NB4 (cell line): ENCODE data around the gene CHAD.

Experiments
- DNase-seq: peaks from one replicate; pipeline ENCODE4 v3.0.0; 2010; ENCODE audit warnings: low read depth
- H3K4me3 ChIP-seq: one replicate; pipeline ENCODE4 v1.5.1; 2011; ENCODE audit warnings: mild to moderate bottlenecking, low read depth, low read length, moderate library complexity
- CTCF ChIP-seq: IDR thresholded peaks from one replicate; pipeline ENCODE4 v1.5.1; 2012; ENCODE audit warnings: low read depth, low read length
- MAX ChIP-seq: IDR thresholded peaks from 2 replicates; pipeline ENCODE4 v1.6.1; 2011; ENCODE audit warnings: low read depth, low read length
- MYC ChIP-seq: IDR thresholded peaks from 2 replicates; pipeline ENCODE4 v1.6.1; 2011; ENCODE audit warnings: low read depth, low read length
- POLR2A ChIP-seq: IDR thresholded peaks from 2 replicates; pipeline ENCODE4 v1.6.1; 2011; ENCODE audit warnings: mild to moderate bottlenecking; ENCODE audit not compliant: insufficient read length; ENCODE audit errors: extremely low read depth

CHAD gene

GRCh38 chr17:50495918-50496317 lies 27.2 kb upstream of the CHAD start:
- TF ChIP-seq MYC = no peak
- TF ChIP-seq MAX = no peak
- TF ChIP-seq CTCF = no peak
- TF ChIP-seq POLR2A = no peak
- H3K4me3 ChIP-seq = no peak overlapping the region
- no peak for DNase-seq

GRCh38 chr17:50495217-50495823 lies 26.6 kb upstream of the CHAD start:
- TF ChIP-seq MYC (no peak), POLR2A (no peak), MAX (no peak), CTCF (no peak)
- DNase-seq = no peak
- H3K4me3 ChIP-seq = no peak overlapping the region

GRCh38 chr17:50493744-50494143 lies 25.1 kb upstream of the CHAD start:
- no peak for DNase-seq
- TF ChIP-seq POLR2A (no peak), MAX (no peak), CTCF (no peak), MYC (no peak)
- no peak overlapping the region for H3K4me3 ChIP-seq

GRCh38 chr17:50492214-50492613 lies 23.5 kb upstream of the CHAD start:
- TF ChIP-seq MAX (no peak), MYC (no peak), POLR2A (no peak), CTCF (no peak)

GRCh38 chr17:50491505-50491904 lies 22.8 kb upstream of the CHAD start:
- no peak for TF ChIP-seq POLR2A
- no peak for TF ChIP-seq MAX
- TF ChIP-seq CTCF = no peak
- TF ChIP-seq MYC = no peak
- no peak for DNase-seq
- no peak overlapping the region for H3K4me3 ChIP-seq

More at GRCh38 chr17:50492214-50492613, 23.5 kb upstream of the CHAD start:
- H3K4me3 ChIP-seq = no peak overlapping the region
- DNase-seq = no peak
